ENCODE data around the gene ADPRS.

Gene ADPRS

GRCh38 chr1:36114371-36114770 lies 25.7 kb downstream of the ADPRS start:
- no peaks in the 10 kb centered on the region for H3K27me3 Mint-ChIP-seq
- H3K9me3 Mint-ChIP-seq: no peaks in the 10 kb centered on the region
- no peak overlapping the region for H3K4me3 Mint-ChIP-seq
- H3K27ac Mint-ChIP-seq: no peak overlapping the region
- no peaks in the 10 kb centered on the region for H3K36me3 Mint-ChIP-seq (ENCODE audit: low read depth)
- H3K4me1 Mint-ChIP-seq (ENCODE audit: low read depth): peaks cover 14% of the 10 kb centered on the region

DNA sequence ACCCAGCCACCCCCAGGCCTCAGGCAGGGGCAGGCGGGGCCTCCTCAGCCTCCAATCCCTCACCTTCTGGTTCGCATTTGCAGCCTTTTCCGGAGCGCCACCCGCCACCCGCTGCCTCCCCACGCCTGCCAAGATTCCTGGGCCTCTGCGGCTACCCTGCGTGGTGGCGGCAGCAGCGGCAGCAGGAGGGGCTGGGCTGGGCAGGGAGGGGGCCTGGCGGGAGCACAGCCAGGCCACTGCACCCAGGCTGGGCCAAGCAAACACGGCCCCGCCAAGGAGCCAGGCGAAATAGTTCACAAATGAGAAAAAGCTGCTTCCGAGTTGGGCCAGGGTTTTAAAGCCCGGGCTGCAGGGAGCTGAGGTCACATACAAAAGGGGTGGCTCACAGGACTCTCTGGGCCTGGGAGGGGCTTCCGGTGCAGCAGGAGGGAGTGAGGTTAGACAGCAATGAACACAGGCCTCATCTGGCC lies 26.5 kb downstream of the ADPRS start:
- no peaks in the 10 kb centered on the region for H3K36me3 Mint-ChIP-seq (ENCODE audit: low read depth)
- H3K4me1 Mint-ChIP-seq (ENCODE audit: low read depth): peaks cover 9% of the 10 kb centered on the region
- no peak overlapping the region for H3K27ac Mint-ChIP-seq
- no peaks in the 10 kb centered on the region for H3K9me3 Mint-ChIP-seq
- no peaks in the 10 kb centered on the region for H3K27me3 Mint-ChIP-seq
- no peak overlapping the region for H3K4me3 Mint-ChIP-seq

GRCh38 chr1:36115931-36116330 lies 27.2 kb downstream of the ADPRS start:
- Mint-ChIP-seq H3K4me3 (no peak overlapping the region), H3K27ac (no peak overlapping the region), H3K9me3 (no peaks in the 10 kb centered on the region), H3K36me3 (ENCODE audit: low read depth) (no peaks in the 10 kb centered on the region), H3K27me3 (no peaks in the 10 kb centered on the region), H3K4me1 (ENCODE audit: low read depth) (peaks cover 7% of the 10 kb centered on the region)

DNA sequence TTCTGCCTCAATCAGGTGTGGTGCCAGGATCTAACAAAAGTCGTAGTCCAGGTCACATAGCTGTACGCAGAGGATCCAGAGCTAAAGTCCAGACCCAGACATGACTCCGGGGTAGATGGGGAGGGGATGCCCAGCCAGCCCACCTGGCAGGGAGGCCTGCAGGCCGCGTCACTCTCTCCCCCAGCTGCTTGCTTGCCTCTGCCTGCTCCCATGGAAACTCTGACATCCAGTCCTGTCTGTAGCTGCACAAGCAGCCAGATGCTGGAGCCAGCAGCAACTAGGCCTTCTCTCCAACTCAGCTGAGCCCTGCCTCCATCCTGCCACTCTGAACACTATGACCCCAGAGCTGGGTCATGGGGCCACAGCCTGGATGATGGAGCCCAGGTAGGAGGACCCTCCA lies 28.2 kb downstream of the ADPRS start:
- Mint-ChIP-seq H3K9me3 (no peaks in the 10 kb centered on the region), H3K27me3 (no peaks in the 10 kb centered on the region), H3K4me3 (no peak overlapping the region), H3K27ac (no peak overlapping the region), H3K36me3 (ENCODE audit: low read depth) (no peaks in the 10 kb centered on the region), H3K4me1 (ENCODE audit: low read depth) (no peaks in the 10 kb centered on the region)

- H3K36me3 Mint-ChIP-seq (ENCODE audit: low read depth): no peaks in the 10 kb centered on the region
- H3K4me1 Mint-ChIP-seq (ENCODE audit: low read depth): peaks cover 11% of the 10 kb centered on the region
- no peak overlapping the region for H3K4me3 Mint-ChIP-seq
- H3K27ac Mint-ChIP-seq: no peak overlapping the region
- peaks cover 13% of the 10 kb centered on the region for H3K27me3 Mint-ChIP-seq
- no peaks in the 10 kb centered on the region for H3K9me3 Mint-ChIP-seq
These were observed 29.9 kb downstream of the ADPRS start for GRCh38 chr1:36118447-36119204.

GRCh38 chr1:36119456-36119855 lies 30.8 kb downstream of the ADPRS start:
- H3K27ac Mint-ChIP-seq: no peak overlapping the region
- peaks cover 20% of the 10 kb centered on the region for H3K27me3 Mint-ChIP-seq
- no peaks in the 10 kb centered on the region for H3K36me3 Mint-ChIP-seq (ENCODE audit: low read depth)
- H3K4me1 Mint-ChIP-seq (ENCODE audit: low read depth): peaks cover 17% of the 10 kb centered on the region
- H3K9me3 Mint-ChIP-seq: no peaks in the 10 kb centered on the region
- no peak overlapping the region for H3K4me3 Mint-ChIP-seq

DNA sequence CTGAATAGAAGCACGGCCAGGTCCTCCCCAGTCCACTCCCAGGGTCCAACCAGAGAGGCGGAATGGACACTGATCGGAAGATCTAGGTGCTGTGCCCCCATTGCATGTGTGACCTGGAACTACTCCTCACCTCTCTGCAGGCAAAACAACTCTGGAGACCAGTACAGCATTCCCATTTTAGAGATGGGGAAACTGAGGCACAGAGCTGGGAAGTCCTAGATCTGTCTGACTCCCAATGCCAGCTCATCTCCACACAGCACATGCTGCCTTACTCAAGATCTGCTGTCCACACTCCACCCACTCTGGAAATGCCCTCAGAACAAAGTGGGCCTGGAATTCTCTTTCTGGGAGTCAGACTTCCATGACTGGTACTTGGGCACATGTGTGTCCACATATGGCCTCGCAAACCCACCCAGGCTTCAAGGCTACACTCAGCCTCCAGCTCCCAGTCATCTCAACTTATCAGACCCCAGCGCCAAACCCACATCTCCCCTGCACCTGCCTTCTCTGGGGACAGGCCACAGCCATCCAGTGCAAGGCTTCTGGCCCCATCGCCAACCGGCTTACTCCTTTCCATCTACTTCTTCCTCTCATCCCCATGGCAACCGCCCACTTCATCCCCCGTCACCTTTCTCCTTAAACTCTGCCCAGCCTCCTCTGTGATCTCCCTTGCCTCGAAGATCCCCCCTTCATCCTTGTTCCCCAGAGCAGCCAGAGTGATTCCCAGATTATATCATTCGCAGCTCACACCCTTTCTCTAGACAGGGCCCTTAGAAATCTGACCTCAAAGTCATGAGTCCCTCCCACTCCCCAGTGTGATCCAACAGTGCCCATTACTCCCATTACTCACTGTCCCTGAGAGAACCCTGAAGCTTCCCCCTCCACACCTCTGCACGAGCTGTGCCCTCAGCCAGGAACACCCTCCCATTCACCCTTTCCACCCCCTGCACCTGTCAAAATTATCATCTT lies 33.7 kb downstream of the ADPRS start:
- Mint-ChIP-seq H3K9me3 (no peaks in the 10 kb centered on the region), H3K4me3 (no peak overlapping the region), H3K27me3 (peaks cover 31% of the 10 kb centered on the region), H3K4me1 (ENCODE audit: low read depth) (peaks cover 29% of the 10 kb centered on the region), H3K27ac (no peak overlapping the region), H3K36me3 (ENCODE audit: low read depth) (no peaks in the 10 kb centered on the region)

GRCh38 chr1:36123356-36123755 lies 34.7 kb downstream of the ADPRS start:
- peak overlapping the region; percentile 75 for H3K27ac Mint-ChIP-seq
- H3K27me3 Mint-ChIP-seq: peaks cover 31% of the 10 kb centered on the region

DNA sequence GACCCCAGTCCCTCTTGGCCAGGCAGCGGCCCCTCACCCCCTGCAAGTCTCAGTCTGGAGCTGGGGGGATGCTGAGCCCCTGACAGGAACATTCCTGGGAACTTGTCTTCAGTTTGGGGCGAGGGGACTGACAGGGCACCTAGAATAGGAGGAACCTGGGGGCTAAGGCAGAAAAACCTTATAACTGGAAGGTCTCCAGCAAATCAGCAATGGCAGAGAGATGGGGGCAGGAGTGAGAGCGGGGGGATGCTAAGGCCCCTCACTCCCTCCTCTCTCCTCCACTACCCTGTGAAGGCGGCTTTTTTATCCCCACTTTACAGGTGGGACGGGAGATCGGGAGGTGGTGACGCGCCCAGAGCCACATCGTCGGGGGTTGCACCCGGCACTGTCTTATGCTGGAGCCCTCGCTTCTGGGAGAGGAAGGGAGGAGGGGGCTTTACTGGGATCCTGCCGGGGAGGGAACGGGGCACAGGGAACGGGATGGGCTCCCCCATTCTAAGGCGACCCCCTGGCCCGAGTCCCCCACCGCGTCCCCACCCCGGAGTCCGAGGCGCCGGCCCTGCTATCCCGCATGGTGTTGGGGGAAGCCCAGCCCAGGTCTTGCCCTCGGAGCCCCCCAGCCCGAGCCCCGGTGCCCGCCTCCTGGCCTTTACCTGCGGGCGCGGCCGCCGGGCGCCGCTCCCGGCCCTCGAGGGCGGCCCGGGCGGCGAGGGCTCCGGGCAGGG lies 35.9 kb downstream of the ADPRS start:
- Mint-ChIP-seq H3K36me3 (ENCODE audit: low read depth) (no peaks in the 10 kb centered on the region), H3K27me3 (peaks cover 31% of the 10 kb centered on the region), H3K4me1 (ENCODE audit: low read depth) (peaks cover 29% of the 10 kb centered on the region), H3K9me3 (no peaks in the 10 kb centered on the region), H3K27ac (peak overlapping the region; percentile 70), H3K4me3 (peak overlapping the region; percentile 31)

More at GRCh38 chr1:36123356-36123755, 34.7 kb downstream of the ADPRS start:
- Mint-ChIP-seq H3K4me1 (ENCODE audit: low read depth) (peaks cover 29% of the 10 kb centered on the region), H3K9me3 (no peaks in the 10 kb centered on the region), H3K36me3 (ENCODE audit: low read depth) (no peaks in the 10 kb centered on the region), H3K4me3 (peak overlapping the region; percentile 14)

DNA sequence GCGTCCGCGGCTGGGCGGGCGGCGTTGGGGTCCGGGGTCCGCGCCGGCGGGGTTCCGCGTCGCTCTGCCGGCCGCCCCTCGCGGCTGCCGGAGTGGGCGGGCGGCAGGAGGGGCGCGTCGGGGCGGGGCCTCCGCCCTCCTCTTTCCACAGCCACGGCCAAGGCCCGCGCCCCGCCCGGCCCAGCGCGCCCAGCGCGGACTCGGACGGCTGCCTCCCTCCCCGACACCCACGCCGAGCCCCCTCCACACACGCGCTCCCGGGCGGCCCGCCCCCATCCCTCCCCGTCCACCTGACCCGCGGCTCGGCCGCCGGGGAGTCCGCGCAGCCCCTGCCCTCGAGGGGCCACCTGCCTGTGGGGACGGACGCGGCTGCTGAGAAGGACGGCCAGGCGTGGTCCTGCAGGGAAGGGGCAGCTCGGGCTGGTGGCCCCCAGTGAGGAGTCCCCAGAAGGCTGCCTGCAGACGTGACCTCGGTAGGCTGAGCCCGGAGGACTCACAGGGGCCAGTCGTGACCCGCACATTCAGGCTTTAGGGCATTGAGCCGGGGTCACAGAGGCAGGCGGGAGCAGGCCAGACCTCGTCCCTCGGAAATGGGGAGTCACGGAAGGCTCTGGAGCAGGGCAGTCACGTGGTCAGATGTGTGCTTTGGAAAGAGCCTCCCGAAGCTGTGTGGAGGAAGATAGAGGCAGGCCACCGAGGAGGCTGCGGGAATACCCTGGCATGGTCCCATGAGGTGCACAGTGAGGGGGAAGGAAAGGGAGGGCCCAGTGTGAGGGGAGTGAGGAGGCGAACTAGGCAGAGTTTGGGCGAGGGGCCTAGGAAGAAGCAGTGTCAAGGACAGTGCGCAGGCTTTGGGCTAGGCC lies 36.7 kb downstream of the ADPRS start, which contains the start of gene COL8A2:
Gene COL8A2, minus strand, starts transcription at position 94 of the 863 bp plus-strand sequence. CDS start 24,980 bp downstream, outside the sequence.
- Mint-ChIP-seq H3K27ac (peak within 1 kb of the TSS; percentile 70), H3K4me3 (peak within 1 kb of the TSS; percentile 31), H3K4me1 (ENCODE audit: low read depth) (peaks cover 29% of the 10 kb centered on the region), H3K36me3 (ENCODE audit: low read depth) (no peaks in the 10 kb centered on the region), H3K9me3 (no peaks in the 10 kb centered on the region), H3K27me3 (peaks cover 31% of the 10 kb centered on the region)

DNA sequence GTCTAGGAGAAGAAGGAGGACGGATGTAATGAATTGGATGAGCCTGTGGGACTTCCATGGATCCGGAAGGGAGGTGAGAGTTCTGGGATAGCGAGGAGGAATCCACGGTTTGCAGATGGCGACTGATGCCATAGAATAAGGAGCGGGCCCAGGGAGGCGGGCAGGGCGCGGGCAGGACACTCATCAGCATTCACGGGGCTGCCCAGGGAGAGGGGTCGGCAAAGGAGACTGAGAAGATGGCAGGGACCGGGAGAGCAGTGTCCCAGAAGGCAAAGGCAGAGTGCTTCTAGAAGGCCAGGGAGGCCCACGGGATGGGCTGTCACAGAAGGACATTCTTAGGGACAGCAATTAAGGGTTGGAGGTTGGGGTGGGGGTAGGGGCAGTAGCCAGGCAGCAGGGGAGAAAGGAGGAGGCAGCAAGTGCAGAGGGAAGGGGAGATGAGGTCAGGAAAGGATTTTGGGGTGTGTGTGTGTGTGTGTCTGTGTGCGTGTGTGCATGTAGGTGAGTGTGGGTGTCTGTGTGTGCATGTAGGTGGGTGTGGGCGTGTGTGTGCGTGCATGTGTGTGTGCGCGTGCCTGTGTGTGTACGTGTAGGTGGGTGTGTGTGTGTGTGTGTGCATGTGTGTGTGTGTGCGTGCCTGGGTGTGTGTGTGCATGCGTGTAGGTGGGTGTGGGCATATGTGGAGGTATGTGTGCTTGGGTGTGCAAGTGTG lies 37.5 kb downstream of the ADPRS start:
- no peak overlapping the region for H3K27ac Mint-ChIP-seq
- peaks cover 31% of the 10 kb centered on the region for H3K27me3 Mint-ChIP-seq
- peaks cover 29% of the 10 kb centered on the region for H3K4me1 Mint-ChIP-seq (ENCODE audit: low read depth)

GRCh38 chr1:36126797-36127500 lies 38.3 kb downstream of the ADPRS start:
- H3K4me1 Mint-ChIP-seq (ENCODE audit: low read depth): peaks cover 29% of the 10 kb centered on the region
- no peak overlapping the region for H3K4me3 Mint-ChIP-seq
- H3K36me3 Mint-ChIP-seq (ENCODE audit: low read depth): no peaks in the 10 kb centered on the region
- no peak overlapping the region for H3K27ac Mint-ChIP-seq
- H3K27me3 Mint-ChIP-seq: peaks cover 31% of the 10 kb centered on the region
- H3K9me3 Mint-ChIP-seq: no peaks in the 10 kb centered on the region

More for the DNA sequence above, 37.5 kb downstream of the ADPRS start:
- Mint-ChIP-seq H3K9me3 (no peaks in the 10 kb centered on the region), H3K4me3 (peak overlapping the region; percentile 1), H3K36me3 (ENCODE audit: low read depth) (no peaks in the 10 kb centered on the region)

Measured in stimulated activated naive CD8-positive, alpha-beta T cell treated with anti-CD3 and anti-CD28 coated beads, Interleukin-15, Interleukin-2, amounts not matched to agents 100 ng/mL and 50 ng/mL, for 24 hours (primary cell).